IPS-15b (cell line): ENCODE results near the gene LGMN.
"Not testable (repeated sequence)": the region's sequence is repeated elsewhere in the genome, so short reads cannot be mapped to it uniquely, and the experiment has no call there.

Experiments
- H3K27me3 ChIP-seq: one replicate; pipeline ENCODE4 v1.6.1; 2013; ENCODE audit warnings: low read length; ENCODE audit not compliant: control insufficient read depth, insufficient read depth
- H3K36me3 ChIP-seq: one replicate; pipeline ENCODE4 v1.6.1; 2013; ENCODE audit warnings: low read length; ENCODE audit not compliant: control insufficient read depth, insufficient read depth
- H3K4me1 ChIP-seq: one replicate; pipeline ENCODE4 v1.6.1; 2013; ENCODE audit warnings: mild to moderate bottlenecking, low read length; ENCODE audit not compliant: control insufficient read depth, insufficient read depth
- H3K4me3 ChIP-seq: one replicate; pipeline ENCODE4 v1.5.1; 2013; ENCODE audit warnings: low read depth, low read length
- H3K9ac ChIP-seq: one replicate; pipeline ENCODE4 v1.6.1; 2013; ENCODE audit warnings: low read depth, mild to moderate bottlenecking, low read length
- H3K9me3 ChIP-seq: one replicate; pipeline ENCODE4 v1.6.1; 2013; ENCODE audit warnings: mild to moderate bottlenecking, low read length; ENCODE audit not compliant: control insufficient read depth, insufficient read depth

The LGMN gene

GRCh38 chr14:92780444-92781232, 32.2 kb upstream of the LGMN start:
- Histone ChIP-seq H3K4me1 (no peaks in the 10 kb centered on the region), H3K36me3 (no peaks in the 10 kb centered on the region), H3K9ac (no peak overlapping the region), H3K4me3 (no peak overlapping the region), H3K9me3 (no peaks in the 10 kb centered on the region), H3K27me3 (no peaks in the 10 kb centered on the region)

GRCh38 chr14:92778868-92779565, 30.6 kb upstream of the LGMN start:
- not testable (repeated sequence) for H3K9ac ChIP-seq, H3K9me3 ChIP-seq, H3K4me1 ChIP-seq, H3K4me3 ChIP-seq, H3K27me3 ChIP-seq, H3K36me3 ChIP-seq

- H3K9ac ChIP-seq, H3K4me3 ChIP-seq, H3K36me3 ChIP-seq, H3K9me3 ChIP-seq, H3K4me1 ChIP-seq, H3K27me3 ChIP-seq: not testable (repeated sequence)
Observed at GRCh38 chr14:92775292-92775691, 26.9 kb upstream of the LGMN start.

- Histone ChIP-seq H3K27me3 (no peaks in the 10 kb centered on the region), H3K4me1 (no peaks in the 10 kb centered on the region), H3K9ac (no peak overlapping the region), H3K36me3 (no peaks in the 10 kb centered on the region), H3K4me3 (no peak overlapping the region), H3K9me3 (no peaks in the 10 kb centered on the region)
Observed at GRCh38 chr14:92774572-92774971, 26.1 kb upstream of the LGMN start.

GRCh38 chr14:92770484-92770883, 22.1 kb upstream of the LGMN start:
- no peaks in the 10 kb centered on the region for H3K4me1 ChIP-seq
- no peaks in the 10 kb centered on the region for H3K27me3 ChIP-seq
- H3K9me3 ChIP-seq, result no peaks in the 10 kb centered on the region
- H3K4me3 ChIP-seq, result no peak overlapping the region
- H3K9ac ChIP-seq, result no peak overlapping the region
- H3K36me3 ChIP-seq, result no peaks in the 10 kb centered on the region

GRCh38 chr14:92768795-92769194, 20.4 kb upstream of the LGMN start:
- no peak overlapping the region for H3K4me3 ChIP-seq
- H3K4me1 ChIP-seq, result no peaks in the 10 kb centered on the region
- H3K27me3 ChIP-seq, result no peaks in the 10 kb centered on the region

GRCh38 chr14:92768236-92768635, 19.8 kb upstream of the LGMN start:
- H3K9ac ChIP-seq, H3K4me3 ChIP-seq, H3K27me3 ChIP-seq, H3K4me1 ChIP-seq, H3K36me3 ChIP-seq, H3K9me3 ChIP-seq: not testable (repeated sequence)

More at GRCh38 chr14:92768795-92769194, 20.4 kb upstream of the LGMN start:
- H3K9me3 ChIP-seq, result no peaks in the 10 kb centered on the region
- H3K36me3 ChIP-seq, result no peaks in the 10 kb centered on the region
- H3K9ac ChIP-seq, result no peak overlapping the region

GRCh38 chr14:92763666-92764631, 15.5 kb upstream of the LGMN start:
- H3K4me3 ChIP-seq, H3K4me1 ChIP-seq, H3K9ac ChIP-seq: not testable (repeated sequence)

GRCh38 chr14:92760524-92760805, 12.0 kb upstream of the LGMN start:
- H3K27me3 ChIP-seq, result no peaks in the 10 kb centered on the region
- H3K4me1 ChIP-seq, result no peaks in the 10 kb centered on the region
- no peaks in the 10 kb centered on the region for H3K36me3 ChIP-seq
- H3K4me3 ChIP-seq, result no peak overlapping the region
- no peak overlapping the region for H3K9ac ChIP-seq
- H3K9me3 ChIP-seq, result no peaks in the 10 kb centered on the region

More at GRCh38 chr14:92763666-92764631, 15.5 kb upstream of the LGMN start:
- not testable (repeated sequence) for H3K36me3 ChIP-seq, H3K27me3 ChIP-seq, H3K9me3 ChIP-seq

GRCh38 chr14:92759679-92760523, 11.5 kb upstream of the LGMN start:
- H3K27me3 ChIP-seq, result no peaks in the 10 kb centered on the region
- H3K9me3 ChIP-seq, result no peaks in the 10 kb centered on the region
- H3K9ac ChIP-seq, result no peak overlapping the region
- no peak overlapping the region for H3K4me3 ChIP-seq
- H3K4me1 ChIP-seq, result no peaks in the 10 kb centered on the region
- H3K36me3 ChIP-seq, result no peaks in the 10 kb centered on the region

GRCh38 chr14:92759300-92759678, 10.9 kb upstream of the LGMN start:
- H3K4me3 ChIP-seq, result no peak overlapping the region
- no peaks in the 10 kb centered on the region for H3K9me3 ChIP-seq
- H3K36me3 ChIP-seq, result no peaks in the 10 kb centered on the region
- H3K4me1 ChIP-seq, result no peaks in the 10 kb centered on the region
- H3K27me3 ChIP-seq, result no peaks in the 10 kb centered on the region
- no peak overlapping the region for H3K9ac ChIP-seq
